ENCODE measurements around the gene SH3PXD2A.

SH3PXD2A gene

DNA sequence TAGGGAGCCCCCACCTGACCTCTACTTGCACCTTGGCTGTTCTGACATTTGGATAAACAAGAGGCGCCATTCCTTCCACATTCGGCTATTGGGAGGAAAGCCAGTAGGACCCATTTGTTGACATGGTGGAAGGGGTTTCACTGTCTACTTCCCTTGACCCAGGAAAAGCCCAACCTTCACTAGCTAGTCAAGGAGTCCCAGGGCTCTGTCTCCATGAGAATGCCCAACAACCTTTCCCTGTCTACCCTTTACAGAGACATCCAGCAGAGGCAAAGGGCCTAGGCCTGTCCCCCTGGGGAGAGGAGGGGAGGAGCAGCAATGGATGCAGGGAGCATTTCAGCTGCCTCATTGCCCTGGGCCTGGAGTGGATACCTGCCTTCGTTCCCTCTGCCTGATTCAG, 225.8 kb downstream of the SH3PXD2A start:
- Histone ChIP-seq H3K27me3 (no peaks in the 10 kb centered on the region), H3K36me3 (no peaks in the 10 kb centered on the region), H3K4me1 (ENCODE audit: control insufficient read depth in 1 of 2, insufficient read depth in 1 of 2, low read depth in 1 of 2, low read length in 1 of 2) (no peaks in the 10 kb centered on the region), H3K4me3 (ENCODE audit: low read depth in 1 of 2, low read length in 1 of 2) (no peak overlapping the region), H3K9me3 (no peaks in the 10 kb centered on the region), H3K27ac (no peak overlapping the region)
- TF ChIP-seq, protein P1, sequence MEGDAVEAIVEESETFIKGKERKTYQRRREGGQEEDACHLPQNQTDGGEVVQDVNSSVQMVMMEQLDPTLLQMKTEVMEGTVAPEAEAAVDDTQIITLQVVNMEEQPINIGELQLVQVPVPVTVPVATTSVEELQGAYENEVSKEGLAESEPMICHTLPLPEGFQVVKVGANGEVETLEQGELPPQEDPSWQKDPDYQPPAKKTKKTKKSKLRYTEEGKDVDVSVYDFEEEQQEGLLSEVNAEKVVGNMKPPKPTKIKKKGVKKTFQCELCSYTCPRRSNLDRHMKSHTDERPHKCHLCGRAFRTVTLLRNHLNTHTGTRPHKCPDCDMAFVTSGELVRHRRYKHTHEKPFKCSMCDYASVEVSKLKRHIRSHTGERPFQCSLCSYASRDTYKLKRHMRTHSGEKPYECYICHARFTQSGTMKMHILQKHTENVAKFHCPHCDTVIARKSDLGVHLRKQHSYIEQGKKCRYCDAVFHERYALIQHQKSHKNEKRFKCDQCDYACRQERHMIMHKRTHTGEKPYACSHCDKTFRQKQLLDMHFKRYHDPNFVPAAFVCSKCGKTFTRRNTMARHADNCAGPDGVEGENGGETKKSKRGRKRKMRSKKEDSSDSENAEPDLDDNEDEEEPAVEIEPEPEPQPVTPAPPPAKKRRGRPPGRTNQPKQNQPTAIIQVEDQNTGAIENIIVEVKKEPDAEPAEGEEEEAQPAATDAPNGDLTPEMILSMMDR (IDR thresholded peaks at IDR 0.05), result no peak

- H3K36me3 ChIP-seq, result no peaks in the 10 kb centered on the region
- TF ChIP-seq, protein P1 (IDR thresholded peaks at IDR 0.05), result no peak
These were observed 227.5 kb downstream of the SH3PXD2A start for GRCh38 chr10:103627893-103628292.

GRCh38 chr10:103627111-103627892, 228.1 kb downstream of the SH3PXD2A start:
- Histone ChIP-seq H3K27me3 (no peaks in the 10 kb centered on the region), H3K27ac (no peak overlapping the region), H3K9me3 (no peaks in the 10 kb centered on the region), H3K4me3 (ENCODE audit: low read depth in 1 of 2, low read length in 1 of 2) (no peak overlapping the region), H3K4me1 (ENCODE audit: control insufficient read depth in 1 of 2, insufficient read depth in 1 of 2, low read depth in 1 of 2, low read length in 1 of 2) (no peaks in the 10 kb centered on the region), H3K36me3 (no peaks in the 10 kb centered on the region)
- TF ChIP-seq, protein P1 (IDR thresholded peaks at IDR 0.05), result no peak

More at GRCh38 chr10:103627893-103628292, 227.5 kb downstream of the SH3PXD2A start:
- H3K9me3 ChIP-seq, result no peaks in the 10 kb centered on the region
- H3K27ac ChIP-seq, result no peak overlapping the region
- H3K4me1 ChIP-seq (ENCODE audit: control insufficient read depth in 1 of 2, insufficient read depth in 1 of 2, low read depth in 1 of 2, low read length in 1 of 2), result no peaks in the 10 kb centered on the region
- H3K27me3 ChIP-seq, result no peaks in the 10 kb centered on the region
- no peak overlapping the region for H3K4me3 ChIP-seq (ENCODE audit: low read depth in 1 of 2, low read length in 1 of 2)

- Histone ChIP-seq H3K27ac (no peak overlapping the region), H3K36me3 (no peaks in the 10 kb centered on the region), H3K9me3 (no peaks in the 10 kb centered on the region), H3K4me3 (ENCODE audit: low read depth in 1 of 2, low read length in 1 of 2) (no peak overlapping the region), H3K27me3 (no peaks in the 10 kb centered on the region), H3K4me1 (ENCODE audit: control insufficient read depth in 1 of 2, insufficient read depth in 1 of 2, low read depth in 1 of 2, low read length in 1 of 2) (no peaks in the 10 kb centered on the region)
- TF ChIP-seq, protein P1 (IDR thresholded peaks at IDR 0.05), result no peak
These were observed 229.2 kb downstream of the SH3PXD2A start for GRCh38 chr10:103626178-103626577.

- no peaks in the 10 kb centered on the region for H3K9me3 ChIP-seq
- no peaks in the 10 kb centered on the region for H3K27me3 ChIP-seq
- no peaks in the 10 kb centered on the region for H3K36me3 ChIP-seq
- TF ChIP-seq, protein P1 (IDR thresholded peaks at IDR 0.05), result no peak
- H3K4me1 ChIP-seq (ENCODE audit: control insufficient read depth in 1 of 2, insufficient read depth in 1 of 2, low read depth in 1 of 2, low read length in 1 of 2), result no peaks in the 10 kb centered on the region
- no peak overlapping the region for H3K27ac ChIP-seq
- H3K4me3 ChIP-seq (ENCODE audit: low read depth in 1 of 2, low read length in 1 of 2), result no peak overlapping the region
These were observed 232.3 kb downstream of the SH3PXD2A start for GRCh38 chr10:103622935-103623574.

Measured in neutrophil (primary cell).